H1 (cell line): ENCODE measurements around the gene DNAH8. TPM values are rescaled to one million over a fixed set of nuclear protein-coding genes. Genes with fewer than 3 reads are reported as not detected.

Experiments
- CTCF ChIA-PET: fragments of 300-600 bp; sonication (Branson Sonifier 250); formaldehyde crosslinking; loops from one replicate; lab custom pipeline; 2021; ENCODE audit not compliant: partially characterized antibody; lab: Charles Lee
- POLR2A ChIA-PET: fragments of 300-600 bp; sonication (Branson Sonifier 250); formaldehyde crosslinking; loops from one replicate; lab custom pipeline; 2021; ENCODE audit warnings: inconsistent platforms; ENCODE audit not compliant: partially characterized antibody; lab: Charles Lee
- DNase-seq, 2 experiments: peaks; one replicate each; pipeline versions ENCODE4 v3.0.0 to v3.0.0-alpha.2; 2010 to 2022; ENCODE audit warnings: low spot score in 2 of 2, low read depth in 1 of 2, mixed read lengths in 1 of 2
- FAIRE-seq: peaks from 2 replicates; lab custom pipeline; 2011; peaks lifted over from hg19 to GRCh38; lab: Jason Lieb, UNC
- H2AFZ ChIP-seq: 2 replicates; pipeline ENCODE4 v1.8.1; 2012; ENCODE audit warnings: low read length, inconsistent platforms
- H2AK5ac ChIP-seq: 2 replicates; pipeline ENCODE4 v1.6.1; 2013; ENCODE audit warnings: low read depth, low read length
- H2BK120ac ChIP-seq: replicated peaks from 2 replicates; pipeline ENCODE3; 2013; ENCODE audit warnings: low read depth, low read length, inconsistent platforms
- H2BK12ac ChIP-seq: 2 replicates; pipeline ENCODE4 v1.6.1; 2013; ENCODE audit warnings: low read depth, low read length
- H2BK15ac ChIP-seq: 2 replicates; pipeline ENCODE4 v1.6.1; 2013; ENCODE audit warnings: low read length
- H2BK20ac ChIP-seq: 2 replicates; pipeline ENCODE4 v1.6.1; 2013; ENCODE audit warnings: low read length
- H2BK5ac ChIP-seq: 2 replicates; pipeline ENCODE4 v1.6.1; 2013; ENCODE audit warnings: low read depth, low read length
- H3K14ac ChIP-seq: 2 replicates; pipeline ENCODE4 v1.6.1; 2013; ENCODE audit warnings: inconsistent platforms; ENCODE audit not compliant: insufficient read length
- H3K18ac ChIP-seq: 2 replicates; pipeline ENCODE4 v1.6.1; 2013; ENCODE audit warnings: low read length; ENCODE audit errors: extremely low read depth
- H3K23ac ChIP-seq: 2 replicates; pipeline ENCODE4 v1.6.1; 2013; ENCODE audit warnings: inconsistent platforms; ENCODE audit not compliant: insufficient read length
- H3K23me2 ChIP-seq: 2 replicates; pipeline ENCODE4 v1.6.1; 2013; ENCODE audit warnings: low read depth, low read length
- H3K27ac ChIP-seq: 2 replicates; pipeline ENCODE4 v1.6.1; 2011; ENCODE audit warnings: low read depth, low read length, inconsistent platforms
- H3K27me3 ChIP-seq, 4 experiments: replicated peaks in 1 of 4; 1 replicate in 1 of 4; 2 replicates in 3 of 4; pipeline versions ENCODE4 v1.6.1 to v1.8.1; 2011 to 2013; ENCODE audit warnings: low read length in 3 of 4, mild to moderate bottlenecking in 3 of 4, inconsistent platforms in 2 of 4, mixed read lengths in 2 of 4, moderate library complexity in 1 of 4; ENCODE audit not compliant: control insufficient read depth in 3 of 4, insufficient read depth in 3 of 4; ENCODE audit errors: extremely low read depth in 1 of 4
- H3K36me3 ChIP-seq, 4 experiments: 2 replicates each; pipeline versions ENCODE4 v1.6.1 to v1.8.1; 2011 to 2013; ENCODE audit warnings: mild to moderate bottlenecking in 4 of 4, low read length in 3 of 4, moderate library complexity in 2 of 4, control low read depth in 1 of 4, inconsistent platforms in 1 of 4; ENCODE audit not compliant: insufficient read depth in 4 of 4, control insufficient read depth in 2 of 4
- H3K4ac ChIP-seq: replicated peaks from 2 replicates; pipeline ENCODE3; 2013; ENCODE audit warnings: low read length, low read depth, mixed read lengths, inconsistent platforms; ENCODE audit not compliant: insufficient read length
- H3K4me1 ChIP-seq, 4 experiments: replicated peaks in 1 of 4; 1 replicate in 1 of 4; 2 replicates in 3 of 4; pipeline versions ENCODE4 v1.6.1 to v1.8.1; 2011 to 2013; ENCODE audit warnings: low read length in 3 of 4, inconsistent platforms in 2 of 4, mixed read lengths in 1 of 4; ENCODE audit not compliant: insufficient read depth in 4 of 4, control insufficient read depth in 3 of 4
- H3K4me2 ChIP-seq, 2 experiments: 2 replicates each; pipeline versions ENCODE4 v1.6.1 to v1.8.1; 2011 to 2013; ENCODE audit warnings: low read depth in 2 of 2, low read length in 2 of 2, control low read depth in 1 of 2, inconsistent platforms in 1 of 2, mild to moderate bottlenecking in 1 of 2; ENCODE audit not compliant: insufficient read depth in 1 of 2
- H3K4me3 ChIP-seq, 4 experiments: fragments of 200-600, 300-600 bp in 1 of 4; sonication (generic), shearing (Covaris generic), sonication (Bioruptor Twin) in 1 of 4; 2 replicates each; pipeline versions ENCODE4 v1.5.1 to v1.8.1; 2011 to 2016; ENCODE audit warnings: low read length in 4 of 4, low read depth in 3 of 4, control low read depth in 2 of 4, inconsistent platforms in 2 of 4, mild to moderate bottlenecking in 2 of 4, mixed read lengths in 1 of 4, moderate library complexity in 1 of 4; ENCODE audit not compliant: insufficient read depth in 2 of 4; ENCODE audit errors: extremely low read depth in 1 of 4
- H3K56ac ChIP-seq: replicated peaks from 2 replicates; pipeline ENCODE3; 2013; ENCODE audit warnings: low read depth, mild to moderate bottlenecking, mixed read lengths, low read length, inconsistent platforms; ENCODE audit not compliant: insufficient read length
- H3K79me1 ChIP-seq: 2 replicates; pipeline ENCODE4 v1.6.1; 2013; ENCODE audit warnings: low read depth, low read length, control low read depth
- H3K79me2 ChIP-seq, 2 experiments: 2 replicates each; pipeline versions ENCODE4 v1.6.1 to v1.8.1; 2012 to 2013; ENCODE audit warnings: low read length in 2 of 2, mild to moderate bottlenecking in 2 of 2, inconsistent platforms in 1 of 2; ENCODE audit not compliant: insufficient read depth in 2 of 2, control insufficient read depth in 1 of 2
- H3K9ac ChIP-seq, 4 experiments: replicated peaks in 1 of 4; 1 replicate in 1 of 4; 2 replicates in 3 of 4; pipeline versions ENCODE4 v1.6.1 to v1.8.1; 2011 to 2013; ENCODE audit warnings: low read depth in 3 of 4, low read length in 3 of 4, control low read depth in 2 of 4, mild to moderate bottlenecking in 2 of 4, moderate library complexity in 2 of 4, inconsistent platforms in 1 of 4; ENCODE audit errors: extremely low read depth in 1 of 4
- H3K9me3 ChIP-seq, 2 experiments: 2 replicates each; pipeline versions ENCODE4 v1.6.1 to v1.8.1; 2012 to 2013; ENCODE audit warnings: mild to moderate bottlenecking in 2 of 2, moderate library complexity in 2 of 2, control low read depth in 1 of 2, inconsistent platforms in 1 of 2, low read depth in 1 of 2, low read length in 1 of 2, mixed read lengths in 1 of 2; ENCODE audit not compliant: insufficient read depth in 2 of 2
- H4K20me1 ChIP-seq, 2 experiments: replicated peaks in 1 of 2; 2 replicates each; pipeline versions ENCODE3 to v1.8.1; 2011 to 2013; ENCODE audit warnings: inconsistent platforms in 2 of 2, low read length in 2 of 2, mild to moderate bottlenecking in 1 of 2; ENCODE audit not compliant: insufficient read depth in 2 of 2, control insufficient read depth in 1 of 2
- H4K5ac ChIP-seq: 2 replicates; pipeline ENCODE4 v1.6.1; 2013; ENCODE audit warnings: low read length, low read depth, mixed read lengths, inconsistent platforms; ENCODE audit not compliant: insufficient read length
- H4K8ac ChIP-seq: 2 replicates; pipeline ENCODE4 v1.8.0; 2013; ENCODE audit warnings: mild to moderate bottlenecking, moderate library complexity, low read length, inconsistent platforms; ENCODE audit not compliant: insufficient read depth; ENCODE audit errors: extremely low read depth
- H4K91ac ChIP-seq: replicated peaks from 2 replicates; pipeline ENCODE3; 2013; ENCODE audit warnings: low read length, mixed read lengths, inconsistent platforms; ENCODE audit not compliant: insufficient read length
- ATF2 ChIP-seq: IDR thresholded peaks from 2 replicates; pipeline ENCODE4 v1.6.1; 2012; ENCODE audit warnings: low read length, inconsistent platforms
- E2F6 ChIP-seq: IDR thresholded peaks from 2 replicates; pipeline ENCODE4 v1.6.1; 2012; ENCODE audit warnings: inconsistent platforms
- EGR1 ChIP-seq: IDR thresholded peaks from 2 replicates; pipeline ENCODE4 v1.6.1; 2011; ENCODE audit warnings: low read depth, low read length, borderline replicate concordance
- GABPA ChIP-seq: IDR thresholded peaks from 2 replicates; pipeline ENCODE4 v1.6.1; 2011; ENCODE audit warnings: mild to moderate bottlenecking, low read length, moderate library complexity, borderline replicate concordance; ENCODE audit not compliant: insufficient read depth
- GTF2F1 ChIP-seq: IDR thresholded peaks from 2 replicates; pipeline ENCODE4 v1.6.1; 2012; ENCODE audit warnings: low read depth, low read length, improper control_type of control experiment, borderline replicate concordance
- MAFK ChIP-seq: IDR thresholded peaks from 2 replicates; pipeline ENCODE4 v1.6.1; 2012; ENCODE audit warnings: low read depth, mild to moderate bottlenecking, improper control_type of control experiment, low read length
- NANOG ChIP-seq: IDR thresholded peaks from 2 replicates; pipeline ENCODE4 v1.6.1; 2011; ENCODE audit warnings: low read length, low read depth, mild to moderate bottlenecking, inconsistent platforms; ENCODE audit not compliant: insufficient read depth, poor library complexity, severe bottlenecking
- POLR2AphosphoS5 ChIP-seq: IDR thresholded peaks from 2 replicates; pipeline ENCODE4 v1.6.1; 2011; ENCODE audit warnings: low read depth, low read length
- SAP30 ChIP-seq: fragments of 300-600 bp; sonication (generic); IDR thresholded peaks from 2 replicates; pipeline ENCODE4 v1.7.1; 2012; ENCODE audit warnings: low read length, moderate library complexity, mild to moderate bottlenecking, inconsistent platforms; ENCODE audit not compliant: insufficient read depth, insufficient replicate concordance
- SUZ12 ChIP-seq: fragments of 200-600 bp; sonication (generic); IDR thresholded peaks from 2 replicates; pipeline ENCODE4 v1.6.1; 2012; ENCODE audit warnings: mild to moderate bottlenecking, inconsistent platforms, low read length, moderate library complexity, mixed read lengths
- TBP ChIP-seq: IDR thresholded peaks from 2 replicates; pipeline ENCODE4 v1.6.1; 2011; ENCODE audit warnings: low read depth, low read length, improper control_type of control experiment
- WGBS, 2 experiments: shearing (Covaris generic) in 1 of 2; methylation state at CpG; one replicate each; pipeline versions ENCODE4 v1.1.6 to v1.1.7; 2013 to 2015; ENCODE audit warnings: low lambda C conversion rate in 2 of 2, mixed read lengths in 2 of 2, inconsistent platforms in 1 of 2, low coverage in 1 of 2, missing lambda C conversion rate in 1 of 2; ENCODE audit not compliant: insufficient replicate concordance in 2 of 2, insufficient coverage in 1 of 2, insufficient read length in 1 of 2; ENCODE audit errors: extremely low coverage in 1 of 2, missing lambda C conversion rate in 1 of 2; 5-methylcytosine and 5-hydroxymethylcytosine counted together
- polyA plus RNA-seq, 7 experiments: library from polyadenylated mRNA; depleted of rRNA in 3 of 7; stranded (reverse) in 5 of 7; unstranded in 2 of 7; fragments of >200 nt in 5 of 7; fragments of 200-250 nt in 2 of 7; gene quantifications; 1 replicate in 5 of 7; 2 replicates in 1 of 7; 4 replicates in 1 of 7; pipeline versions ENCODE4 v1.2.1 to v1.2.3, GENCODE V29; 2011 to 2013; ENCODE audit warnings: missing spikeins in 2 of 7, mixed read lengths in 2 of 7
- total RNA-seq: library from RNA; stranded (reverse); fragmentation: NEBNext Ultra II Directional; extraction: Animal tissue kit (Norgen Biotek cat#: 25700); gene quantifications from 2 replicates; pipeline ENCODE4 v1.2.1, GENCODE V29; 2021

DNAH8 gene
- total and polyA plus RNA-seq, 2 of the 8 experiments (the other 6 are each of a cell fraction or from before 2014, with no cell fraction given), result under 0.01 TPM; not detected in 1

DNA sequence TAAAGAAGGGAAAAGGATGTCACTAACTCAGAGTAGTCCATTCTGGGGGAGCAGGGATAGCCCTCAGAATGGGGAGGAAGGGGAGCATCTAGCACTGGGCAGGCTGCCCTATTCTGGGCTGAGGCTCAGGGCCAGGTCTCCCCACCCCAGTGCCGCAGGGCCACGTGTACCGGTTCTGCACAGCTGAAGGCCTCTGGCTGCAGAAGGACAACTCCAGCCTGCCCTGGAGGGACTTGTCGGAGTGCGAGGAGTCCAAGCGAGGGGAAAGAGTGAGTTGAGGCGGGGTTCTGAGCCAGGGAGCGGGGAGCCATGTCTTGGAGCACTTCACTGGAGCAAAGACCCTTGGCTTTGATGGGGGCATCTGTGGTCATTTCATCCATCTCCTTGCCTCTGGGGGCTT lies 350.4 kb downstream of the DNAH8 start:
- Histone ChIP-seq H3K4me2 (no peak overlapping the region), H3K4me3 (no peak overlapping the region), H4K5ac (no peak overlapping the region), H3K4me1 (no peaks in the 10 kb centered on the region), H3K9me3 (no peaks in the 10 kb centered on the region), H3K9ac (no peak overlapping the region), H3K27me3 (0 out of 7 replicates have a peak, but pooled peaks cover 0 to 2% (median 0%) of the 10 kb centered on the region in 4 experiments), H2BK15ac (no peak overlapping the region), H3K79me2 (no peaks in the 10 kb centered on the region), H4K91ac (no peak overlapping the region), H3K14ac (no peak overlapping the region), H2AK5ac (no peak overlapping the region), H3K23ac (no peak overlapping the region), H2BK20ac (no peak overlapping the region), H4K20me1 (no peaks in the 10 kb centered on the region), H3K79me1 (no peaks in the 10 kb centered on the region), H3K18ac (no peak overlapping the region), H2BK5ac (no peak overlapping the region), H3K56ac (no peak overlapping the region), H3K23me2 (no peaks in the 10 kb centered on the region; the same call in 1 of the 2 replicates), H2AFZ (no peak overlapping the region), H4K8ac (no peak overlapping the region), H3K36me3 (no peaks in the 10 kb centered on the region), H3K27ac (no peak overlapping the region), H2BK12ac (no peak overlapping the region), H2BK120ac (no peak overlapping the region), H3K4ac (no peak overlapping the region)
- ChIA-PET POLR2A (interaction anchor here (3.0 kb wide), 1 partner anchor 10 kb away, joined by 7 read pairs; no protein-coding TSS in a partner anchor), CTCF (interaction anchor here (0.6 to 5.4 kb wide), 7 partner anchors 11 to 252 kb away, joined by 3 to 23 read pairs (median 5); no protein-coding TSS in a partner anchor)
- DNase-seq (no peak), FAIRE-seq (no peak)
- 94% methylated on average over 8 of the region's 8 CpGs; no CpG with 5 or more reads in 1 of the 2 experiments for WGBS, 2 experiments
- TF ChIP-seq TBP, result no peak
- no peak for TF ChIP-seq POLR2AphosphoS5
- no peak for TF ChIP-seq ATF2
- TF ChIP-seq MAFK, result no peak
- no peak for TF ChIP-seq EGR1
- TF ChIP-seq NANOG, result no peak
- TF ChIP-seq SUZ12, result no peak
- TF ChIP-seq E2F6, result no peak
- no peak for TF ChIP-seq SAP30
- TF ChIP-seq GABPA, result no peak
- TF ChIP-seq GTF2F1, result no peak
